ENCODE data around the gene ZNF329. TPM values are rescaled to one million over a fixed set of nuclear protein-coding genes. Genes with fewer than 3 reads are reported as not detected.

ZNF329 gene
- polyA plus RNA-seq, 3 donors, result 0.56 to 1.2 (median 0.65) TPM

- TF ChIP-seq CTCF (IDR thresholded peaks at IDR 0.05), result no peak
- Mint-ChIP-seq H3K36me3 (peaks cover 25 to 46% of the 10 kb centered on the region in 2 donors), H3K4me3 (peak overlapping the region; percentile 83 to 91), H3K27ac (peak overlapping the region; percentile 98 to 100 (median 99)), H3K4me1 (peaks cover 14% of the 10 kb centered on the region), H3K27me3 (ENCODE audit: low read depth in 3 of 3) (peaks cover 1 to 5% (median 1%) of the 10 kb centered on the region in 3 donors), H3K9me3 (peaks cover 47 to 99% (median 96%) of the 10 kb centered on the region in 7 donors)
- Histone ChIP-seq H2AFZ (ENCODE audit: insufficient read depth, low read depth, low read length, poor library complexity, severe bottlenecking) (peak overlapping the region; percentile 79), H3K9me3 (replicated peaks in 1 of 2; ENCODE audit: control insufficient read depth in 1 of 2, insufficient read depth in 1 of 2, low read length in 2 of 2) (peaks cover 87% of the 10 kb centered on the region in 2 donors), H3K27ac (ENCODE audit: low read depth in 1 of 2, low read length in 2 of 2) (peak overlapping the region; percentile 97 to 99), H3K4me2 (replicated peaks; ENCODE audit: extremely low read depth, low read length, poor library complexity, severe bottlenecking) (peak overlapping the region; percentile 73), H4K20me1 (ENCODE audit: insufficient read depth, low read length) (no peaks in the 10 kb centered on the region), H3K36me3 (replicated peaks in 1 of 2; ENCODE audit: control insufficient read depth in 1 of 2, insufficient read depth in 2 of 2, low read length in 2 of 2) (peaks cover 11 to 37% of the 10 kb centered on the region in 2 donors), H3K79me2 (ENCODE audit: insufficient read depth, low read length) (peaks cover 12% of the 10 kb centered on the region), H3K4me1 (ENCODE audit: control insufficient read depth in 1 of 2, insufficient read depth in 2 of 2, low read length in 2 of 2) (peaks cover 13 to 14% of the 10 kb centered on the region in 2 donors), H3K9ac (ENCODE audit: insufficient read depth, low read length, poor library complexity, severe bottlenecking) (peak overlapping the region; percentile 94), H3K27me3 (ENCODE audit: control insufficient read depth in 2 of 2, insufficient read depth in 2 of 2, low read length in 2 of 2) (no peaks in the 10 kb centered on the region), H3K4me3 (replicated peaks in 1 of 3; ENCODE audit: low read depth in 2 of 3, low read length in 3 of 3) (peak overlapping the region; percentile 30 to 84 (median 67))
- intact Hi-C loops (cut with micrococcal nuclease), result loop anchor here (2.0 to 10.0 kb wide), 9 partner anchors 95 to 1778 kb away; partner anchors contain the start of genes ZNF606 (in 2 of the 2), ERVK3-1 (in 1 of the 2), TRAPPC2B (in 1 of the 2) and ZNF547 (in 1 of the 2)
- 2% methylated on average over 15 of the region's 17 CpGs for WGBS (ENCODE audit: insufficient coverage)
- peak in 2 of 3 donors; percentile 92 to 96 for DNase-seq
Measured at GRCh38 chr19:58182577-58182988, 32.0 kb upstream of the ZNF329 start.

DNA sequence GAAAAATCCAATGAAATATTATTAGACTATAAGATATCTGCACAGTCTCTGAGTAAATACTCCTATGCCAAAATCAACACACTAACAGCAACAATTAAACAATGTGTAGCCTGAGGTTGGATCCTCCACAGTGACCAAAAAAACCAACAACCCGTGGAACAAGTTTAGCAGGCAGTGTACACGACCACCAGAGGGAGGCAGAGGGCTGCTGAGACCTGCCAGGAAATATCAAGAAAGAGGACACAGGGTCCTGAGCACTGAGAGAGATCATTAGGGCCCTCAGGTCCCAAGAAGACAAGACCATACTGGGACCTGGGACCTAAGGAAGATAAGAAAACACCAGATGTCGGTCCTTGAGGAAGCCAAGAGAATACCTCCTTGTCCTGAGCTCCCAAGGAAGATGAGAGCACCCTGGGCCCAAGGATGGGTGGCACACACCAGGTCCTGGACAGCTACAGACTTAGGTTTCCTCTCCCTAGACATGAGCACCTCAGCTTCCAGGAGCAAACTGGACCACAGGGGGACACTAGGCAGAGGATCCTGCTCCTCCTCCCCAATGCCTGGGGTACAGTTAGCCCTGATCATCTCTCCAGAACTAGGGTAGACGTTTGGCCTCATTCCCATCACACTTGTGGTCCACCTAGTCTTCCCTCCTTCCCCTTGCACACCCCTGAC, 31.4 kb upstream of the ZNF329 start:
- H3K27ac ChIP-seq (ENCODE audit: low read depth in 1 of 2, low read length in 2 of 2), result peak overlapping the region; percentile 97 to 99
- H3K4me2 ChIP-seq (replicated peaks; ENCODE audit: extremely low read depth, low read length, poor library complexity, severe bottlenecking), result peak overlapping the region; percentile 73
- H3K4me1 Mint-ChIP-seq, result peaks cover 14% of the 10 kb centered on the region
- H3K27me3 ChIP-seq (ENCODE audit: control insufficient read depth in 2 of 2, insufficient read depth in 2 of 2, low read length in 2 of 2), result no peaks in the 10 kb centered on the region
- H3K27me3 Mint-ChIP-seq (ENCODE audit: low read depth in 3 of 3), result peaks cover 1 to 5% (median 1%) of the 10 kb centered on the region in 3 donors
- peak overlapping the region; percentile 30 to 84 (median 36) for H3K4me3 ChIP-seq (replicated peaks in 1 of 3; ENCODE audit: low read depth in 2 of 3, low read length in 3 of 3)
- peaks cover 8 to 31% of the 10 kb centered on the region in 2 donors for H3K36me3 ChIP-seq (replicated peaks in 1 of 2; ENCODE audit: control insufficient read depth in 1 of 2, insufficient read depth in 2 of 2, low read length in 2 of 2)
- peak overlapping the region; percentile 94 for H3K9ac ChIP-seq (ENCODE audit: insufficient read depth, low read length, poor library complexity, severe bottlenecking)
- TF ChIP-seq CTCF (IDR thresholded peaks at IDR 0.05), result peak; percentile 40
- peaks cover 42 to 98% (median 96%) of the 10 kb centered on the region in 7 donors for H3K9me3 Mint-ChIP-seq
- DNase-seq, result peak; percentile 23 to 43 (median 33)
- H3K27ac Mint-ChIP-seq, result peak overlapping the region; percentile 98 to 100 (median 99)
- intact Hi-C loops (cut with micrococcal nuclease), result loop anchor here (2.0 to 10.0 kb wide), 9 partner anchors 95 to 1777 kb away; partner anchors contain the start of genes ZNF606 (in 2 of the 2), ERVK3-1 (in 1 of the 2), TRAPPC2B (in 1 of the 2) and ZNF547 (in 1 of the 2)
- H3K4me3 Mint-ChIP-seq, result peak overlapping the region; percentile 83 to 91
- peaks cover 13 to 14% of the 10 kb centered on the region in 2 donors for H3K4me1 ChIP-seq (ENCODE audit: control insufficient read depth in 1 of 2, insufficient read depth in 2 of 2, low read length in 2 of 2)
- H3K36me3 Mint-ChIP-seq, result peaks cover 24 to 40% of the 10 kb centered on the region in 2 donors
- H3K9me3 ChIP-seq (replicated peaks in 1 of 2; ENCODE audit: control insufficient read depth in 1 of 2, insufficient read depth in 1 of 2, low read length in 2 of 2), result peaks cover 85 to 87% of the 10 kb centered on the region in 2 donors
- no peaks in the 10 kb centered on the region for H4K20me1 ChIP-seq (ENCODE audit: insufficient read depth, low read length)
- WGBS (ENCODE audit: insufficient coverage), result 51% methylated on average over 4 of the region's 4 CpGs
- H2AFZ ChIP-seq (ENCODE audit: insufficient read depth, low read depth, low read length, poor library complexity, severe bottlenecking), result peak overlapping the region; percentile 79
- peaks cover 12% of the 10 kb centered on the region for H3K79me2 ChIP-seq (ENCODE audit: insufficient read depth, low read length)
